Body of pancreas (tissue), 4 donors: ENCODE data around the gene SLF2.

Experiments
- CTCF ChIP-seq, 7 experiments: fragments of 450-650 bp in 4 of 7; fragments of 200-600 bp in 3 of 7; sonication (generic) in 3 of 7; IDR thresholded peaks; one replicate each; pipeline ENCODE4 v1.5.1; 2016 to 2019; ENCODE audit warnings: antibody characterized with exemption in 7 of 7
- POLR2A ChIP-seq, 3 donors: fragments of 450-650 bp; IDR thresholded peaks; one replicate each; pipeline ENCODE4 v1.6.1; 2016; ENCODE audit warnings: antibody characterized with exemption in 3 of 3, mild to moderate bottlenecking in 2 of 3

GRCh38 chr10:100875484-100876166 lies 37.1 kb upstream of the SLF2 start:
- TF ChIP-seq CTCF (IDR thresholded peaks at IDR 0.05) (no peak), POLR2A (IDR thresholded peaks at IDR 0.05) (no peak)
